NCI-H460 (cell line): ENCODE data around the gene PPT2. TPM values are rescaled to one million over a fixed set of nuclear protein-coding genes. Genes with fewer than 3 reads are reported as not detected.
"Not testable (repeated sequence)": the region's sequence is repeated elsewhere in the genome, so short reads cannot be mapped to it uniquely, and the experiment has no call there.

ENCODE experiments used
- DNase-seq: peaks from one replicate; pipeline ENCODE4 v3.0.0-alpha.2; 2016; ENCODE audit warnings: low read depth; ENCODE audit errors: extremely low read depth
- small RNA-seq, 2 experiments: library from RNA; depleted of rRNA; stranded (forward); fragments of <200 nt; gene quantifications; one replicate each; pipeline ENCODE3, GENCODE V24; 2014
- total RNA-seq: library from RNA; depleted of rRNA; stranded (reverse); fragments of >200 nt; shearing (Covaris generic); gene quantifications from 2 replicates; pipeline ENCODE4 v1.2.3, GENCODE V29; 2014; rRNA removed

PPT2 gene
- total RNA-seq, 1 experiment from 2014 or later: 29.5 TPM

DNA sequence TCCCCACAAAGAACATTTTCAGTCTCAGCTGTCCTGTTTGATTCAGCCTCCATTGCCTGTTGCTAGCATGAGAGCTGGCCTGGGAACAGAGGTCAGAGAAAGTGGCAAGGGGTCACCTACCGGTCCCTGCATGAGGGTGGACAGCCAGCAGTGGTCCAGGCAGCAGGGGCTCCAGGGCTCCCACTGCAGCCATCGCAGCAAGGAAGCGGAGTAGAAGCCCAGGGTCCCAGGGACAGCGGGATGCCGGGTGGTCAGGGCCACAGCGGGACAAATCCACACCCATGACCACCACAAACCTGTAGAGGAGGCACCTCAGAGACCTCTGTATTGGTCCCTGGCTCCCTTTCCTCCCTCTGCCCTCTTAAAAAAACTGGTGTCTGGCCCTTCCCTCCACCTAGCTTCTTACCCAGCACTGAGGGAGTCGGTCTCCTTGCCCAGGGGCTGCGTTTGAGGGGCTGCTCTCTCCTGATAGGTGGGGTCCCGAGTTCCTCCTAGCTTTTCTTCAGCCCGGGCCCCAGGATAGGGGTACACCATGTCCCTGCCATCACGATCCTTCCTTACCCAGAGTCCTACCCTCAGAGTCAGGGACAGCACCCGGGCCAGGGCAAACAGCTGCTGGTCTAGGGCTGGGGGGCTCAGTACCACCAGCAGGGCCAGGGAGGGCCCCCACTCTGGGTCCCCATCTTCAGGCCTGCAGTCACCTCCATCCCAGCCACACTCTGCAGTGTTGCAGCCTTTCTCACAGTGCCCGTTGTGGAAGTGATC, 47.0 kb downstream of the PPT2 start:
- no peak for DNase-seq

DNA sequence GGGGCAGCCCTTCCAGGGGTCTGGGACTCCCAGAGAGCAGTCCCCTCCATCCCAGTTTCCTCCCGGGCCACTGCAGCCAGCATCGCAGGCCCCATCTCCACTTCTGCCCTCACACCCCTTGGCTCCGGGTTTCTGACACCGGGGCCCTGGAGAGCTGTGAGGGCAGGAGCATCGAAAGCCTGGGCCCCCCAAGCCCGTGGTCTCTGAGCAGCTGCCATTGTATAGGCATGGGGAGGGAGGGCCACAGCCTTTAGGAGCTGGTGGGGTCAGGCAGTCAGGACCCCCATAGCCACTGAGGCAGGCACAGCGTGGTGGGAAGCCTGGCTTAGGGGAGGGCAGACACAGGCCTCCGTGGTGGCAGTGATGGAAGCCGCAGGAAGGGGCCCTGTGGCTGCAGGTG, 48.2 kb downstream of the PPT2 start:
- DNase-seq: no peak

DNA sequence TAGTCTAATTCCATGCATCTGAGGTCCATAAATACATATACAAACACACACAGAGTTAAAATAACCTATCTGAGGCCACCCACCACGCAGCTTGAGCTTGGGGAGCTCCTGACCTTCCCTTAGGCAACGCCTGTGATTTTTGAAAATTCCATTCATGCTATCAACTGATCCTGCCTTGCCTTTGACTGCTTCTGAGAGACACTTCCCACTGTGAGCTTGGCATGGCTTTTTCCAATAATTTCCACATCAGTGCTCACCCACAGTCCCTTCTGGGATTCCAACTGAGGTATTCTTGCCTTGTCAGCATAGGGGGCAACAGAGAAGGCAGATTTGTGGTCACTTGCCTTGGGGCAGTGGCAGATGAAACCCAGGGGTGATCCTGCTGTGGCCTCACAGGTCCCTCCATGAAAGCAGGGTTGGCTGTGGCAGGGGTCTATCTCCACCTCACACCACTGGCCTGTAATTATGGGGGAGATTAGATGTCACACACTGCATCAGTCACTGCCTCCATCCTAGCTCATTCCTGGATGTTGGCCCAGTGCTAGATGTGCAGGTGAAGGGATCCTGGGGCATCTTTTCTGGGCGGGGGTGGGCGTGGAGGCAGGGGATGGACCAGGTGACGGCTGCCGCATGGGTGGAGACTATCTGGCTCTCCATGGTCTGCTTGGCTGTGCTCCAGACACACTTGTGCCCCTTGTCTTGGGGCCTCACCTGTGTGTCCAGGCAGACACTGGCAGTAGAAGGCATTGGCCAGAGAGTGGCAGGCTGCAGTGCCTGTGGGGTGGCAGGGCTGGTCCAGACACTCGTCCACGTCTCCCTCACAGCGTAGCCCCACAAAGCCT, 49.7 kb downstream of the PPT2 start:
- DNase-seq: no peak

DNA sequence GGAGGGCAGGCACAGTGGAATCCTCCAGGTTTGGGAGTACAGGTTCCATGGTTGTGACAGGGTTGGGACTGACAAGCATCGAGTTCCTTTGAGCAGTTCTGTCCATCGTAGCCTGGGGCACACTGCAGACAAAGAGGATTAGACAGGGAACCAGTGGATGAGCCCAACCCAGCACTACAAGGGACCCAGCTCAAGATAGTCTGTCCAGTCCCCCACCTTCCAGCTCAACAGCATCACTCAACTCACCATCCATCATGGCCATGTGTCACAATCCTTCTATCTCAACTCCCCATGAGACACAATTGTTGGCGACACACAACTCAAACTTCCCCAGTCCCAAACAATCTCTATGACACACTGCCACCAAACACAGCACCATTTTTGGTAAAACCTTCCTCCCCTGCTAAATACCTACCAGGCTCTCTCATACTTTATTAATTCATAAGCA, 50.4 kb downstream of the PPT2 start:
- DNase-seq: no peak

DNA sequence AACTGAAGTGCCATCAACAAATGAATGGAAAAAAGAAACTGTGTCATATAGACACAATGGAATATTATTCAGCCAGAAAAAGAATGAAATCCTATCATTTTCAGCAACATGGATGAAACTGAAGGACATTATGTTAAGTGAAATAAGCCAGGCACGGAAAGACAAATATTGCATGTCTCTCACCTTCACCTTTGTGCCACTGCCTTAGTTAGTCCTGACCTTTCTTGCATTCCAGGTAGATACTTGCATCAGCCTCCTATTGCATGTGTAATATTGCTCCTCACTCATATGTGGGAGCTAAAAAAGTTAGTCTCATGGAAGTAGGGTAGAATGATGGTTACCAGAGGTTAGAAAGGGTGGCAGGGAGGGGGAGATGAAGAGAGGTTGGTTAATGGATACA, 55.1 kb downstream of the PPT2 start:
- no peak for DNase-seq

DNA sequence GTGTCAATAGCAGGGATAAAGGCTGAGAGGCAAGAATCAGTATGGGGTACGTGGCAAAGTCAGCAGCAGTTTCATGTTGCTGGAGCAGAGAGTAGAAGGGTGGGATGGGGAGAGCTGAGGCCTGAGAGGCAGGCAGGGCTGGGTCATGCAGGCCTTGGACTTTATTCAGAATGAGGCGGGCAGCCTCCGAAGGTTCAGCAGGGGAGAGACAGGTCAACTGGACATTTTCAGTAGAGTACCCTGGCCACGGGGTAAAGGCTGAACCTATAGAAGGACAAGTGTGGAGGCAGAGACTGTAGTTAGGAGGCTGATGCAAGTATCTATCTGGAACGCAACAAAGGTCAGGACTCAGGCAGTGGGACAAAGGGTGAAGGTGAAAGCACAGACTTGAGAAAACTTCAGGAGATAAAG, 56.3 kb downstream of the PPT2 start:
- DNase-seq: no peak

DNA sequence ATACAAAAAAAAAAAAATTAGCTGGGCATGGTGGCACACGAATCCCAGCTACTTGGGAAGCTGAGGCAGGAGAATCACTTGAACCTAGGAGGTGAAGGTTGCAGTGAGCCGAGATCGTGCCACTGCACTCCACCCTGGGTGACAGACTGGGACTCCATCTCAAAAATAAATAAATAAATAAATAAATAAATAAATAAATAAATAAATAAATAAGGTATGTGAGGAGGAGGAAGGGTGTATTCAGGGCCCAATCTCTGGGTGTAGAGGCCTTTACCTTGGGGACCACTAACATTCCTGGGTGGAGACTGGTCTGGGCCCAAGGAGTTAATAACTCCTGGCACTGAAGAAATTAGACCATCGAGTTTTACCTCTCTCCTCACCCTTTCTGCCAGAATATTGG, 57.5 kb downstream of the PPT2 start:
- DNase-seq: not testable (repeated sequence)

DNA sequence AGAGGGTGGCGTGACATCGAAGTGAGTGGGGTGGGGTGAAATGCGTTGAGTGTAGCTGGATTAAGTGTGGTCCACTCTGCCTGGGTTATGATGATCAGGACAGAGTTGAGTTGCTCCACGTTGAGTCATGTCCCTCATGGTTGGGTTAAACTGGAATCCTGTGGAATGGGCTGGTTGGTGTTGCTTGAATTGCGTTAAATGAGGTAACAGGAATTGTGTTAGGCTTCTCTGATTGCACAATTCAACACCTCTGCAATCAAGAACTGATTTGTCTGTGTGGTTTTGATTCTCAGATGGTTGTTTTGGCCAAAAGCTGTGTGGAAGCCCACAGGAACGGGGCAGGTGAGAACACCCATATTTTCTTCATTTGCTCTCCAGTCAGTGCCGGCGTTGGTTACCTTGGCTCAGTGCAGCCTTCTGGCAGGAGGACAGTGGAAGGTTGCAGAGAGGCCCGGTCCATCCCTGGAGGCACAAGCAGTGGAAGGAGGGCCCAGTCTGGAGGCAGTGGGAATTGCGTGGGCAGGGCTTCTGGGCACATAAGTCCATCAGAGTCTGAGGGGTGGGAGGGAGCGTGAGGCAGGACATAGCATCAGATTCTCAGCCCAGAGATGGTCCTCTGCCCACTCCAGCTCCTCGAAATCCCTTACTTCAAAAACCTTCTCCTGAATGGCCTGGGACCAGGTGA, 58.3 kb downstream of the PPT2 start:
- no peak for DNase-seq

Small RNA genes within 50 kb of the gene (small RNA-seq; reads per million reads assigned to genes)
- 0 reads per million in 2 experiments for gene AL662884.1
- gene MIR6833: 0 reads per million in 2 experiments

Other genes starting within 250 kb of the PPT2 start
- gene C2, start 226.4 kb upstream of the PPT2 start, total RNA-seq: 0.20 and 0.69 TPM in 2 replicates
- gene CFB, start 208.0 kb upstream of the PPT2 start, total RNA-seq: not detected in 2 replicates
- 105 and 108 TPM in 2 replicates for gene NELFE, start 195.2 kb upstream of the PPT2 start, total RNA-seq
- 22.1 and 24.1 TPM in 2 replicates for gene SKIC2, start 195.0 kb upstream of the PPT2 start, total RNA-seq
- gene DXO, start 182.0 kb upstream of the PPT2 start, total RNA-seq: 19.4 and 21.1 TPM in 2 replicates
- 0.42 and 0.81 TPM in 2 replicates for gene C4A, start 172.1 kb upstream of the PPT2 start, total RNA-seq
- gene C4B, start 139.3 kb upstream of the PPT2 start, total RNA-seq: 0.69 and 0.87 TPM in 2 replicates
- gene CYP21A2, start 115.7 kb upstream of the PPT2 start, total RNA-seq: not detected in 2 replicates
- gene TNXB, start 44.8 kb upstream of the PPT2 start, total RNA-seq: 22.2 and 24.6 TPM in 2 replicates
- gene ATF6B, start 25.9 kb upstream of the PPT2 start, total RNA-seq: 20.7 and 26.2 TPM in 2 replicates
- gene FKBPL, start 23.9 kb upstream of the PPT2 start, total RNA-seq: 4.9 and 5.7 TPM in 2 replicates
- 0.20 and 0.37 TPM in 2 replicates for gene PRRT1, start 2.2 kb upstream of the PPT2 start, total RNA-seq
- gene EGFL8, start 10.5 kb downstream of the PPT2 start, total RNA-seq: 3.7 and 6.0 TPM in 2 replicates
- 47.7 and 49.0 TPM in 2 replicates for gene AGPAT1, start 21.9 kb downstream of the PPT2 start, total RNA-seq
- gene RNF5, start 24.3 kb downstream of the PPT2 start, total RNA-seq: 30.1 and 31.6 TPM in 2 replicates
- 1.2 and 1.3 TPM in 2 replicates for gene AGER, start 30.1 kb downstream of the PPT2 start, total RNA-seq
- gene PBX2, start 36.1 kb downstream of the PPT2 start, total RNA-seq: 9.7 and 10.7 TPM in 2 replicates
- 0.92 and 1.4 TPM in 2 replicates for gene GPSM3, start 38.5 kb downstream of the PPT2 start, total RNA-seq
- gene NOTCH4, start 69.9 kb downstream of the PPT2 start, total RNA-seq: 1.5 and 1.7 TPM in 2 replicates
- not detected in 2 replicates for gene TSBP1, start 217.8 kb downstream of the PPT2 start, total RNA-seq